PFSK-1 (cell line): Measurements from ENCODE around the gene PAX4.

Experiments used
- POLR2AphosphoS5 ChIP-seq: IDR thresholded peaks from 2 replicates; pipeline ENCODE4 v1.6.1; 2012; ENCODE audit warnings: low read depth, mild to moderate bottlenecking, control low read depth, low read length, moderate library complexity
- TAF1 ChIP-seq: IDR thresholded peaks from 2 replicates; pipeline ENCODE4 v1.6.1; 2012; ENCODE audit warnings: low read length, control low read depth, borderline replicate concordance; ENCODE audit not compliant: insufficient read depth
- TF ChIP-seq, protein P1 (sequence below), 2 experiments: IDR thresholded peaks; 2 replicates each; pipeline versions ENCODE4 v1.6.1 to v1.8.0; 2011 to 2012; ENCODE audit warnings: low read depth in 2 of 2, low read length in 2 of 2, control low read depth in 1 of 2, inconsistent platforms in 1 of 2, mild to moderate bottlenecking in 1 of 2, moderate library complexity in 1 of 2; ENCODE audit not compliant: insufficient read depth in 1 of 2

- TF ChIP-seq POLR2AphosphoS5 (no peak), TAF1 (no peak)
- TF ChIP-seq, protein P1, sequence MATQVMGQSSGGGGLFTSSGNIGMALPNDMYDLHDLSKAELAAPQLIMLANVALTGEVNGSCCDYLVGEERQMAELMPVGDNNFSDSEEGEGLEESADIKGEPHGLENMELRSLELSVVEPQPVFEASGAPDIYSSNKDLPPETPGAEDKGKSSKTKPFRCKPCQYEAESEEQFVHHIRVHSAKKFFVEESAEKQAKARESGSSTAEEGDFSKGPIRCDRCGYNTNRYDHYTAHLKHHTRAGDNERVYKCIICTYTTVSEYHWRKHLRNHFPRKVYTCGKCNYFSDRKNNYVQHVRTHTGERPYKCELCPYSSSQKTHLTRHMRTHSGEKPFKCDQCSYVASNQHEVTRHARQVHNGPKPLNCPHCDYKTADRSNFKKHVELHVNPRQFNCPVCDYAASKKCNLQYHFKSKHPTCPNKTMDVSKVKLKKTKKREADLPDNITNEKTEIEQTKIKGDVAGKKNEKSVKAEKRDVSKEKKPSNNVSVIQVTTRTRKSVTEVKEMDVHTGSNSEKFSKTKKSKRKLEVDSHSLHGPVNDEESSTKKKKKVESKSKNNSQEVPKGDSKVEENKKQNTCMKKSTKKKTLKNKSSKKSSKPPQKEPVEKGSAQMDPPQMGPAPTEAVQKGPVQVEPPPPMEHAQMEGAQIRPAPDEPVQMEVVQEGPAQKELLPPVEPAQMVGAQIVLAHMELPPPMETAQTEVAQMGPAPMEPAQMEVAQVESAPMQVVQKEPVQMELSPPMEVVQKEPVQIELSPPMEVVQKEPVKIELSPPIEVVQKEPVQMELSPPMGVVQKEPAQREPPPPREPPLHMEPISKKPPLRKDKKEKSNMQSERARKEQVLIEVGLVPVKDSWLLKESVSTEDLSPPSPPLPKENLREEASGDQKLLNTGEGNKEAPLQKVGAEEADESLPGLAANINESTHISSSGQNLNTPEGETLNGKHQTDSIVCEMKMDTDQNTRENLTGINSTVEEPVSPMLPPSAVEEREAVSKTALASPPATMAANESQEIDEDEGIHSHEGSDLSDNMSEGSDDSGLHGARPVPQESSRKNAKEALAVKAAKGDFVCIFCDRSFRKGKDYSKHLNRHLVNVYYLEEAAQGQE (IDR thresholded peaks at IDR 0.05; ENCODE audit: insufficient read depth in 1 of 2, low read depth in 2 of 2, low read length in 2 of 2): no peak
These were observed 37.8 kb upstream of the PAX4 start for GRCh38 chr7:127655720-127656119.
